ENCODE results near the gene BMP6.

The BMP6 gene

DNA sequence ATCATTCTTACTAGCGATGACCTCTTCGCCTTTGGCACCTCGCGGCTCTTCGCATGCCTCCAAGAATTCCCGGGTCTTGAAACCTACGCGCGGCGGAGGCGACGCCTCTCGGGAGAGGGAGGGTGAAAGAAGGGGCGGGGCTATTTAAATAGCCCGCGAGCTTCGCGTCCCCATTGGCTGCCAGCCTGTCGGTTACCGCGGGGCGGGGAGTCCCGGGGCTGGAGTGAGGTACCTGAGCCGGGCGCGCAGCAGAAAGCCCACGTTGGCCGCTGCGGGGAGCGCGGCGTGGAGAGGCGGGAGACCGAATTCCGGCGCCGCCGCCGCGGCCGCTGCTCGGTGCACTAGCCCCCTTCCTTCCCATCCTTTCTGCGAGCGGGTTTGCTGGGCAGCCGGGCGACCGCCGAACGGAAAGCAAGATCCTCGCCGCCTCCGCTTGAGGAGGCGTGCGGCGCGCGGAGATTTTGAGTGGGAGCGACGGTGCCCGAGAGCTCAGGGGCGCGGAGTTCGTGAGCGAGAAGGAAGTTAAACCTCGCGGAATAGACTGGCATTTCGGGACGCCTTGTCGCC is at the start of gene BMP6:
Gene BMP6 (plus strand): TSS at position 251 of the 567 bp plus-strand sequence. CDS start 857 bp downstream, outside the sequence.
- DNase-seq, result peak; percentile 9

DNA sequence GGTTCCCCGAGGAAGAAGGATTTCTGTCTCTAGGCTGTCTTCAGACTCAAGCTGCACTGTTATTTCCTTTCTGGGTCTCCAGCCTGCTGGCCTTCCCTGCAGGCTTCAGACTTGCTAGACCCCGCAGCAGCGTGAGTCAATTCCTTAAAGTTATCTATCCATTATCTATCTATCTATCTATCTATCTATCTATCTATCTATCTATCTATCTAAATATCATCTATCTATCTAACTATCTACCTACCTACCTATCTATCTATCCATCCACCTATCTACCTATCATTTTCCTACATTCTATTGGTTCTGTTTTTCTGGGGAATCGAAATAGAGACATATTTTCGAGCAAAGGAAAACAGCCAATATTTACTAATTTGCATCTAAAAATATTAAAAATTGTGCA is 48.7 kb upstream of the BMP6 start:
- no peak for DNase-seq

DNA sequence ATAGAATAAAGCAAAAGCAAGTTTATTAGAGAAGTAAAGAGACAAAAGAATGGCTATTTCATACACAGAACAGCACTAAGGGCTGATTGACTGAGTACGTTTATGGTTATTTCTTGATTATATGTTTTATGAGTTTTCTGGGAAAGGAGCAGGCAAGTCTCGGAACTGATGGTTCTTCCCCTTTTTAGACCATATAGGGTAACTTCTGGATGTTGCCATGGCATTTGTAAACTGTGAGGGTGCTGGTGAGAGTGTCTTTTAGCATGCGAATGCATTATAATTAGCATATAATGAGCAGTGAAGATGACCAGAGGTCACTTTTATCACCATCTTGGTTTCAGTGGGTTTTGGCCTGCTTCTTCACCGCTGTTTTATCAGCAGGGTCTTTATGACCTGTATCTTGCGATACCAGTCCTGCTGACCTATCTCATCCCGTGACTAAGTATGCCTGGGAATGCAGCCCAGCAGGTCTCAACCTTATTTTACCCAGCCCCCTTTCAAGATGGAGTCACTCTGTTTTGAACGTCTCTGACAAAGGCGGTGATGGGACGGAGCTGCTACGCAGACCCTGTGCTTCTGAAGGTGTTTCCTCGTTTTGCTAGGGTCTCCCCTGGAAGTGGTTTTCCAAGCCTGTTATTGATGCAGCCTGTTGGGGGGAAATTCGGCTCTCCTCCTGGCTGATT is 45.4 kb upstream of the BMP6 start:
- no peak for DNase-seq

DNA sequence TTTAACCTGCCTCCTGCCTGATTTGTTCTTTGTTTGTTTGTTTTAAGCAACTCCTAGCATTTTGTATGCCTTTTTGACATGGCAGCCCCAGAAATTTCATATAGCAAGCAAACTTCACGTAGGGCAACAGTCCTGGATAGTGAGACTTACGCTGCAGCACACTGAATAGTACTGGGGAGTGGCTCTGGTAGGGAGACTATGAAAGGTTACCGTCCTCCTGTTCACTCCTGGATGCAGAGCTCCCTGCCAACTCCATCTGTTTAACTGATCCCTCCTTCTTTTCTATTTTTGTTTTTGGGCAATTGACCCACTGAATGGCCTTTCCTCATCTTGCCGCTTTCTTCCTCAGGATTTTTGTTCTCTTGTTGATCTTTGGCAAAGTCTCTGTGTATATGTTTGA is 44.5 kb upstream of the BMP6 start:
- no peak for DNase-seq

DNA sequence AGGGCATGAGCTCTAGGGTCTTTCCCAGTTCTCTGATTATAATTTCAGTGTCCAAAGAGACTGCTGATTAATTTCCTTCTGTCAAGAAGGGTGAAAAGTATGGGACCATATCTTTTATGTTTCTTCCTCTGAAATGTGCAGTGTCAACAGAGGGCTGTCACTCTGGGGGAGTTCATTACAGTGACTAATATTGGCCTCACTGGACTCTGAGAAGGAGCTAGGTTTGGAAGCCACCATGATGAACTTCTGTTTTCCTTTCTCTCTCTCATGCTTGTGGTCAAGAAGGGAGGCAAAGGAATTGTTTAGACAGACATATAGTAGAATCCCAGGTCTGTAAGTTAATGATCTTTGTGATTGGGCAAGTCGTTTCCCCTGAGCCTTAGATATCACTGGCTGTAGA is 41.8 kb upstream of the BMP6 start:
- DNase-seq, result no peak

DNA sequence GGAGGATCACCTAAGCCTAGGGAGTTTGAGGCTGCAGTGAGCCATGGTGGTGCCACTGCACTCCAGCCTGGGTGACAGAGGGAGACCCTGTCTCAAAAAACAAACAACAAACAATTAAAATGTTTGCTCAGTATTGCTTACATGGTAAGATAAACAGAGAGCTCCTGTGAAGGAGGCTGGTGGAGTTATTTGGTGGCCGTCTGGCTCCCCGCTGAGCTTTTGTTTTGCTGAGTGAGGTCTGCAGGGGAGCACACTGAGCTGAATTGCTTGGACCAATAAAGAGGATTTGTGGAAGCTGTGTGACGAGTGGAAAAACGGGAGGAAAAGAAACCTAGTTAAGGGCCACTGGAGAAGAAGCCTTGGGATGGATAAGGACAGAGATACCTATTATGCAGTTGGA is 41.1 kb upstream of the BMP6 start:
- no peak for DNase-seq

DNA sequence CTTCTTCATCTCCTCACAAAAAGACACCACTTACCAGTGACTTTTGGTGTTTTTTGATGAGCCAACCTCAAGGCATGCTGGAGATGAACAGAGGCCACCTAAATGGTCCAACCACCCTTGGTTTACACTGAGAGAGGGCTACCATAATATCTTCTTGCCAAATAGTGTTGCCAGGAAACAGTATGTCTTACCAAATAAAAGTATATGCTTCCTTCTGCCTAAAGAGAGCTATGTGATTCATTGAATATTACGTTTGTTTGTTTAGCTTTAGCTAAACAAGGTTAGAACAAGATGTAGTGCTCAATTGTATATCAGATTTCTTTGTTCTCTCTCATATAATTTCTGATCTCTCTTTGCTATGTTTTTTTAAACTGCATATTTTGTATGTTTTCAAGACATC is 40.6 kb upstream of the BMP6 start:
- DNase-seq, result no peak

DNA sequence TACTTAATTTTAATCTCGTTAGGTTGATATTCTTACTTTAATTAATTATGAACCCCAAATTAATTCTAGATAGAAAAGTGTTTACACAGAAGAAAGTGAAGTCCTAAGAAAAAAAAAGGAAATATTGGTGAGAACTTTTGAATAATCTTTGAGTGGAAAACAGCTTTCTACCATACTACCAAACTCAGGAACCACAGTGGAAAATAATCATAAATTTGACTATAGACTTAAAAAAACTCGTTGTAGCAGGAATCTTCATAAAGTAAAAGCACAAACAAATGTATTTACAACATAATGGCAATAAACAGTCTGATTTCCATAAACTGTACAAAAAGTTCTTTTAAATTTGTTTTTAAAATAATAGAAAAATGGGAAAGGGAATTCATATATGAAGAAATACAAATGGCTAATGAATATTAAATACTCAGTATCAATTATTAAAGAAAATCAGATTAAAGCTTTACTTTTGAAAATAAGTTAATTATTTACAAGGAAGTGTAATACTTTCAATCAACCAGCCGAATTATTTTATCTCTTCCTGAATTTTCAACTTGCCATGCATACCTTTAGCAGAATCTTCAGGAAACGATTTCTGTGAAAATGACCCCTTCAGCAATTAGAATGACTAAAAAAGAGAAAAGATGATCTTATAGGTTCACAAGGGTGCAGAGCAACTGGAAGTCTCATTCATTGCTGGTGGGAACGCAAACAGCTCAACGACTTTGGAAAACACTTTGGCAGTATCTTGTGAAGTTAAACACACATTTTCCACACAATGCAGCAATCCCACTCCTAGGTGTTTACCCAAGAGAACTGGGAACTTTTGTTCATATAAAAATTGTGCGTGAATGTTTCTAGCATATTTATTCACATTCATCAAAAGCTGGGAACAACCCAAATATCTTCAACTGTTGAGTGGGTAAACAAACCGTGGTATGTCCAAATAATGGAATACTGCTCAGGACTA is 38.5 kb upstream of the BMP6 start:
- no peak for DNase-seq

DNA sequence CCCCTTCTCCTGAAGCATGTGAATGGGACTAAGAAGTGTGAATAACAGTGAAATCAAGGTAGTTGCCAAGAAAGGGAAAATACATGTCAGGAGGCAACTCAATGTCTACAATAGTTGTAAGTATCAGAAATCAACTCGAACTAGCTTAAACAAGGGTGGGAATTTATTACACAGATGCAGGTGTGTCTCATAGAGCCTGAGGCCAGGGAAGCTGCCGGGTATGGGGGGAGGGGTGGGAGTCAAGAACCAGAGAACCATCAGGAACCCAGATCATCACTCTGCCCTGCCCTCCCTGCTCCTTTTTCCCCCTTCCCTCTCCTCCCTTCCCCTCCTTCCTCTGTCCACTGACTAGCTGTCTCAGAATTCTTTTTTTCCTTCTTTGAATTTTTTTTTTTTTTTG is 34.9 kb upstream of the BMP6 start:
- DNase-seq, result no peak

DNA sequence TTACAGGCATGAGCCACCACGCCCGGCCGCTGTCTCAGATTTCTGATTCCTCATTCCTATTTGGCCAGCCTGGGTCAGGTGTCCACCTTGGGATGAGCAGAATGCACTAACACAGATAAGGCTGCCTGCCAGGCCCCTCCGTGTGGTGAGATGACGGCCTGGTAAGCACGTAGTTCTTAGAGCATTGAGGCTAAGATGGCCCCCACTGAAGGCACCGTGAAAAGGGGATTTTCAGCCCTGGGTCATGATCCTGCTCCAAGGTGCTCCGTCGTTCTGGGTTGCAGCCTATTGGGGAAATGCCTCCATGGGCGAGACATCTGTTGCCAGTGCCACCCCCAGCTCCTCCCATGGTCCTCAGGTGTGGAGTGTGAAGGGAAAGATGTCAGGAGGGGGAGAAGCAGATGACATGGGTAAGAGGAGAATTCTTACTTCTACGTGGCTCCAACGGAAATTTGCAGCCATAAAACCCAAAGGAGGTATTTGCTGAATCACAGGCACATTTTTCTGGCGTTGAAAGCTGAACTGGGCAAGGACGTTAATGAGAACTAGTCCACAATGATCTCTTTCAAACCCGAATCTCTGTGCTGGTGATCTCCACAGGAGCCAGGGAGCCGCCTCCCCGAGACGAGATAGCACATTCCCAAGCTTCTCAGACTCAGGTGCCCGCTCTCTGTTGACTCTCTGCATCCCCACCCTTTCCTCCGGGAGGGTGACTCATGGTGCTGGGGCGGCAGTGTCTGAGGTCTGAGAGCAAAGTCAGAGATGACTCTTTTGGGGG is 34.0 kb upstream of the BMP6 start:
- no peak for DNase-seq

DNA sequence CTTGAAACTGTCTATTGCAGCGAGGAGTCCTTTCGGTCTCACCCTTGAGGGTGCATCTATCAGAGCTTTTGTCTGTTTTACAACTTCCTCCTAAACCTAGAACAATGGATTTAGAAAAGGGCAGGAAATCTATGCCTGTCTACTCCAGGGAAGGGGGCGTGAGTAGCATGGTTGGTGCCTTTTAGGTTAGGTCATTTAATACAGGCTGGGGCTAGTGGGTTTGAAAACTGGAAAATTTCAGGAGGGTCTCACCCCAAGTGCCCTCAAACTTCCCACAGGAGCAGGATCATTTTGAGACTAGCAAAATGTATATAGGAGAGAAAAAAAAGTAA is 33.5 kb upstream of the BMP6 start:
- no peak for DNase-seq

DNA sequence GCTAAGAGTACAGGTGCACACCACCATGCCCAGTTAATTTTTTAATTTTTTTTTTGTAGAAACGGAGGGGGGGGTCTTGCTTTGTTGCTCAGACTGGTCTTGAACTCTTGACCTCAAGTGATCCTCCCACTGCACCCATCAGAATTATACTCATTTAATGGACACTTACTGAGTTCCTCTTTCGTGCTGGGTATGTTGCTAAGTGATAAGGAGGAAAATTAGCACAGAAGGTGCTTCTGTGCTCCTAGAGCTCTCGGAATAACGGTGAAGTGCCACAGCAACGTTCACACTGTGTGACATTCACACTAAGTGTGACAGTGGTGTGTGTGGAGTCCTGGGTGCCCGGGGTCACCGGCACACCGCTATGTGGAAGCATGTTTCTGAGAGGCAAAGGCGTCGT is 32.1 kb upstream of the BMP6 start:
- no peak for DNase-seq

DNA sequence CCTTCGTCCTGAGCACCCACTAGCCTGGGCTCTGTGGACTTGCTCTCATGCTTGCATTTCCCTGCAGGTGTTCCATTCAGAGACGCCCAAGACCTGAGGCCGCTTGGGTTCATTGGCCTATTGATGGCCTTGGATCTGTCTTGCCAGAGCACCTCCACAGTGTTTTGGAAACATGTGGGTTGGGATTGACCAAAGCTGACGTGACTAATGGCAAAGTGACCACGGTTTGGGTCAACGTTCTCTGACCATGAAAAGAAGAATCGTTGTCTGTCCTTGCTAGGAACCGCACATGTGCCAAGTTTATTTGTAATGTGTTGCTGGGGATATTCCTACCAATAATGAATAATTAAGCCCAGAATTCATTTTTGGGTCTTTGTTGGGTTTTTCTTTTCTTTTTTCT is 29.8 kb upstream of the BMP6 start:
- DNase-seq, result no peak

DNA sequence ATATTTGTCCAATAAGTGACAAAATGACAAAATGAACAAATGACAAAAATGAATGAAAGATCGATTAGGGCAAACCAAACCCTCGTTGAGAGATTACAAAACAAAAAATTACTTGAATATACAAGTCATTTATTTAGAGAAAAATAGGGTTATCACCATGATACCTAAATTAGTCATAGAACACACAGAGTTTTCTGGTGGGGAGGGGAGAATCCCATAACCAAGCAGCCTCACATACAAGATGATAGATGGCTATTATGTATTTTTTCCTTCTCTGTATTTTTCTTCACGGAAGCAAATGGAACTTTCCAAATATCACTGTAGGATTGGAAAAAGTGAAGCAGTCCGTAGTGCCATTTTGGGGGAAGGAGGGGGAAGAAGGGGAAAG is 28.5 kb upstream of the BMP6 start:
- DNase-seq, result no peak

DNA sequence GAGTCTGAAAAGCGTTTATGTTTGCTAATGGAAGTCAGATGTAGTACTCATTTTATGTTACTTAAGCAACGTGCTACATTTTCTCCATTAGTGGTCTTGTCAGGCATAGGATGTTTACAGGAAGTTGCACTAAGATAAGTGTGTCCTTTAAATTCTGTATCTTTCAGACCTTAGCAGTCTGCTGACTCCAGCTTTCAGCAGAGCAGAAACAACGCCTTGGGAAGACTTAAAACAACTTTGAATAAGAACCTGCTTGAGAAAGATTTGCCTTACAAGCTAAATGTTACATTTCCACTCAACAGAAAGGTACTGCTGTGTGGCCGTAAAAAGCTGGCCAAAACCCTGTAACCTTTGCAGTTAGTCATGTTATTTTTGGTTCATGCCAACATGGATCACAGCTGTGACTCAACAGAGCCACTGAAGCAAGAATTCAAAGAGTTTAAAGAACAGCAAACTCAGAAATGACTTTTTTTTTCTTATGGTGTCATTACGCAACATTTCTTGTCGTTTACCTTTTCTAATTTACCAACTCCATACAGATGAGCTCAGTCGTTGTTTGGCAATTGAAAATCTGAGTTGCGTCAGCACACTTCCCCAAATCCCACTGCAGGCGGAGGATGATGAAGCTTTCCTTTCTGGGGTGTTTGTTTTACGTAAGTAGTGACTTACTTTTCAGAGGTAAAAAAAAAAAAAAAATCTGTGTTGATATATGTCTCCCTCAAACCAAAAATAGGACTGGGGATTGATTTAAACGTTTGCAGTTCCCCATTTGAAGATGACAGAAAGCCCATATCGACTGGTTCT is 27.9 kb upstream of the BMP6 start:
- no peak for DNase-seq

DNA sequence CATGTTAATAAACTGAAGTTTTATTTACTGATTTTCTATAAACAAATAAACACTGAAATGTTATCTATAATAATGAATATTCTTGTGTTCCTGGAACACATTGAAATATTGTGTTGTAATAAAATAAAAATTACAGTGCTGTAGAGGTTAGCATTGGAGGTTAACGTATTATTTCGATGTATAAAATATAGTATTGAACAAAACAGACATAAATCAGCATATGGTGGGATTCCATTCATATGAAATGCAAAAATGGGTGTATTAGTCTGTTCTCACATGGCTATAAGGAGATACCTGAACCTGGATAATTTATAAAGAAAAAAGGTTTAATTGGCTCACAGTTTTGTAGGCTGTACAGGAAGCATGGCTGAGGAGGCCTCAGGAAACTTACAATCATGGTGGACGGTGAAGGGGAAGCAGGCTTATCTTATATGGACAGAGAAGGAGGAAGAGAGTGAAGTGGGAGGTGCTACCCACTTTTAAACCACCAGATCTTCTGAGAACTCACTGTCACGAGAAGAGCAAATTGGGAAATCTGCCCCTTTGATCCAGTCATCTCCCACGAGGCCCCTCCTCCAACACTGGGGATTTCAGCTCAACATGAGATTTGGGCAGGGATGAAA is 24.6 kb upstream of the BMP6 start:
- DNase-seq, result no peak

DNA sequence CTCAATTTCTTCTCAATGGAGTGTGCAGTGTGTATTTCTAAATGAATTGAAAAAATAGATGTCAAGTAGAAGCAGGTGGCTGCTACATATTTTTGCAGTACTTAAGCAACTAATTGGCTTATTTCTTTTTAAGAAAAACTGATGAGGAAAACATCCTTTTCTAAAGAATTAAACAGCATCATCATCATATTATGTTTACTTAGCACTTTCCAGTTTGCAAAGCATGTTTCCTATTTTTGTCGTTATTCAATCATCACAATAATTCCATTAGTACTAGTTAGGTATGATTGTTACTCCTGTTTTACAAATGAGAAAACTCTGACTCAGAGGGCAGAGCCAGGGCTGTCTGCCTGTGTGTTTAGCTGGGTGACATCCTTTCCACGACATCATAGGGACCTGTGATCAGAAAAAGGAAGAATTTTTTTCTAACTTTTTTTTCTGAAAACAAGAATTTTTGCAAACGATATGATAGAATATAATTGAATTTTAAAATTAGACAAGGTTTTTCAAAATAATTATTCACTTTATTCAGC is 22.7 kb upstream of the BMP6 start:
- no peak for DNase-seq

DNA sequence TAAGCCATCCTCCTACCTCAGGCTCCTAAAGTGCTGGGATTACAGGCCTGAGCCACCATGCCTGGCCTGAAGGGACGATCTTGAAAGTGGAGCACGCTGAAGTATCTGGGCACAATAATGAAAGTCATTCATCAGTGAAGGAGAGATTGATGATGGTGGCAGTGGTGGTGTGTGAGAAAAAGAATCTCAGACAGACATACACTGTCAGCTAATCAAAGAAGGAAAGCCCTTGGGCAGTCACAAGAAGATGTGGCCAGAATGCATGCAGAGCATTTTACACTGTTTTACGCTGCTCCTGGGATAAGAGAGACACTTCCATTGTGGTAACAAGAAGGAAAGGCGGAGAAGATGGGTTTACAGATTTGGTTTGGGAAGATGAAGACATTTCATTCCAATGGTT is 20.4 kb upstream of the BMP6 start:
- DNase-seq, result no peak

DNA sequence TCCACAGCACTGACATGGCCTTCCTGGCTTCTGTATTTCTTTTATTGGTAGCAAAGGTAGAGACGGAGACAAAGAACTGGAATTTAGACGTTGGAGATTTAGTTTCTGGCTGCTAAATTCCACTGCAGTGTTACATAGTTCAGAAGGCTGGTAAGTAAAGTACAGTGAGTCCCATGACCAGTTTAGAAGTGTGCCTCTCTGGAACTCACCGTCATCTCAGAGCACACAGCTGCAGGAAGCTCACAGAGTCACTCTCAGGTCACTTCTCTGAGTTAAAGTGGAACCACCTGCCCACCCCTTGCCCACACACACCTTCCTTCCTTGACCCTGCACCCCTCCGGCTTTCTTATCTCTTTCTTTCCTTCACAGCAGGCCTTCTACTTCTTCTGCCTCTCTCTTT is 19.6 kb upstream of the BMP6 start:
- DNase-seq, result no peak

DNA sequence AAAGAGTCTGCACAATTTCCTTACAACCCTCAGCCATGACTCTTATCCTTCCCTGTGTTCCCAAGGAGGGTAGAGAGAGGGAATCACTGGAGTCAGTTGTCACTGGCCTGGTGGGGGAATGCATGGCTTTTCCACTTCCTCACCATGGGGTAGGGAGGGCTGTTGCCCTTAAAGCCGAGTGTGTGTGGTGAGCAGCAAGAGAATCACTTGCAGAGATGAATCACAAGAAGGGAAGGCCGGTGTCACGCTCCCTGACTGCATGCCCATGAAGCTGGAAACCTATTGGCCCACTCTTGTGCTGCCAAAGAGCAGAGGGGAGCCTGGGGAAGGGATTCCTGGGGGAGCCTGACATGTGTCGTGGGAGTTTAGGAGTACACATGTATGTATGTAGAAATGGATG is 18.1 kb upstream of the BMP6 start:
- DNase-seq, result no peak

DNA sequence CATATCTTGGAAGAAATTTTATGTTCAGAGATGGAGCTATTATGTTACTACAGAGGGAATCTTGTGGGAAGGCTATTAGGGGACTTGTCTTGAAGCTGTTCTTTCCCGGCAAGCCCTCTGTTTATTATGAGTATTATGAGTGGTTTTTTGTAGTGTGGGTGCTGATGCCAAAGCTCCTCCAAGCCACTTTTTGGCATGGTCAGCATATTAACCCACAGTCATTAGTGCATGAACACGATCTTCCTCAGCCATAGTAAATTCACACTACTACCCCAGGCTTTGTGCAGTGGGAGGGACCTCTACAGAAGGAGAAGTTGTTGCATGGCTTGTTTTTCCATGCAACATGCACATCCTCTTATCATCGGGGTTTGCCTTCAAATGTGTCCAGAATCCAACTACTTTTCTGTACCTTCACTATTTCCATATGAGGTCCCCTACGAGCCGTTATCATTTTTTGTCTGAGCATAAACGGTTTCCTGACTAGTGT is 6.5 kb upstream of the BMP6 start:
- DNase-seq, result no peak

DNA sequence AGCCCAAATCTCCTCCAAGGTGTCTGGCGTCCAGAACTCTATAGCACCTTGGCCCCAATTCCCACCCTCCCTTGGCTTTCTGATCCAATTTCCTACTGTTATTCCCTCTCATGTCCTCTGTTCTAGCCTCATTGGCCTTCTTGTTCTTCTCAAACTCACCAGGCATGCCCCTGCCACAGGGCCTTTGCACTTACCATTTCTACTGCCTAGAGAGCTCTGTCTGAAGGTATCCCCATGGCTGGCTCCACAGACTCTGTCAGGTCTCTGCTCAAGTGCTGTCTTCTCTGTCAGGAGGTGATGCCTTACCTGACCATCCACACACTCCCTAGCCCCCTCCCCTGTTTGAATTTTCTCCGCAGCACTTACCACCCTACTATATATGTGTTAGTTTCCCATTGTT is 5.6 kb upstream of the BMP6 start:
- no peak for DNase-seq
